Body of pancreas (tissue), 4 donors: ENCODE results near the gene EXOC3.

Experiments used
- POLR2A ChIP-seq, 3 donors: fragments of 450-650 bp; IDR thresholded peaks; one replicate each; pipeline ENCODE4 v1.6.1; 2016; ENCODE audit warnings: antibody characterized with exemption in 3 of 3, mild to moderate bottlenecking in 2 of 3
- TF ChIP-seq, protein P1 (sequence below), 7 experiments: fragments of 450-650 bp in 4 of 7; fragments of 200-600 bp in 3 of 7; sonication (generic) in 3 of 7; IDR thresholded peaks; one replicate each; pipeline ENCODE4 v1.5.1; 2016 to 2019; ENCODE audit warnings: antibody characterized with exemption in 7 of 7

DNA sequence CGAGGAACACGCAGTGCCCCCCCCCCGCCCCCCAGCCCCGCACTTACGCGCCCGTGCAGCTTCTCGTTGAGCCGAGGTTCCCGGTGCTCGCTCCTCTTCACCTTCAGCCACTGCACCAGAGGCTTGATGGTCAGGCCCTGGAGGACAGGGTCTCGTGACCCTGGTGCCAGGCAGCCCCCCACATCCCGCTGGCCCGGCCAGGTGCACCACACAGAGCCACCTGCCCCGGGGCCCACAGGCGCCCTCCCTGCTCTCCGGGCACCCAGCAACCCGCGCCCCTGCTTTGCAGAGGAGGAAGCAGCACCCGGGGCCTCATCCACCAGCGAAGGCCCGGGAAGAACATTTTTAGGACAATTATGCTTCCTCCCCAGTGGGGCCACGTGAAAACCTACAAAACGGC is 39.0 kb downstream of the EXOC3 start:
- TF ChIP-seq, protein P1, sequence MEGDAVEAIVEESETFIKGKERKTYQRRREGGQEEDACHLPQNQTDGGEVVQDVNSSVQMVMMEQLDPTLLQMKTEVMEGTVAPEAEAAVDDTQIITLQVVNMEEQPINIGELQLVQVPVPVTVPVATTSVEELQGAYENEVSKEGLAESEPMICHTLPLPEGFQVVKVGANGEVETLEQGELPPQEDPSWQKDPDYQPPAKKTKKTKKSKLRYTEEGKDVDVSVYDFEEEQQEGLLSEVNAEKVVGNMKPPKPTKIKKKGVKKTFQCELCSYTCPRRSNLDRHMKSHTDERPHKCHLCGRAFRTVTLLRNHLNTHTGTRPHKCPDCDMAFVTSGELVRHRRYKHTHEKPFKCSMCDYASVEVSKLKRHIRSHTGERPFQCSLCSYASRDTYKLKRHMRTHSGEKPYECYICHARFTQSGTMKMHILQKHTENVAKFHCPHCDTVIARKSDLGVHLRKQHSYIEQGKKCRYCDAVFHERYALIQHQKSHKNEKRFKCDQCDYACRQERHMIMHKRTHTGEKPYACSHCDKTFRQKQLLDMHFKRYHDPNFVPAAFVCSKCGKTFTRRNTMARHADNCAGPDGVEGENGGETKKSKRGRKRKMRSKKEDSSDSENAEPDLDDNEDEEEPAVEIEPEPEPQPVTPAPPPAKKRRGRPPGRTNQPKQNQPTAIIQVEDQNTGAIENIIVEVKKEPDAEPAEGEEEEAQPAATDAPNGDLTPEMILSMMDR (IDR thresholded peaks at IDR 0.05) = no peak
- no peak for TF ChIP-seq POLR2A (IDR thresholded peaks at IDR 0.05)
